Activated naive CD4-positive, alpha-beta T cell treated with Interleukin-2 at 50 U/mL for 16 hours (primary cell): ENCODE results near the gene PITPNM2.

Experiments used
- DNase-seq: peaks from one replicate; pipeline ENCODE4 v3.0.0-alpha.2; 2020

Gene PITPNM2

GRCh38 chr12:123142921-123143735 is 7.8 kb downstream of the PITPNM2 start:
- DNase-seq = no peak

- no peak for DNase-seq
Measured at GRCh38 chr12:123142518-123142840, 8.4 kb downstream of the PITPNM2 start.

DNA sequence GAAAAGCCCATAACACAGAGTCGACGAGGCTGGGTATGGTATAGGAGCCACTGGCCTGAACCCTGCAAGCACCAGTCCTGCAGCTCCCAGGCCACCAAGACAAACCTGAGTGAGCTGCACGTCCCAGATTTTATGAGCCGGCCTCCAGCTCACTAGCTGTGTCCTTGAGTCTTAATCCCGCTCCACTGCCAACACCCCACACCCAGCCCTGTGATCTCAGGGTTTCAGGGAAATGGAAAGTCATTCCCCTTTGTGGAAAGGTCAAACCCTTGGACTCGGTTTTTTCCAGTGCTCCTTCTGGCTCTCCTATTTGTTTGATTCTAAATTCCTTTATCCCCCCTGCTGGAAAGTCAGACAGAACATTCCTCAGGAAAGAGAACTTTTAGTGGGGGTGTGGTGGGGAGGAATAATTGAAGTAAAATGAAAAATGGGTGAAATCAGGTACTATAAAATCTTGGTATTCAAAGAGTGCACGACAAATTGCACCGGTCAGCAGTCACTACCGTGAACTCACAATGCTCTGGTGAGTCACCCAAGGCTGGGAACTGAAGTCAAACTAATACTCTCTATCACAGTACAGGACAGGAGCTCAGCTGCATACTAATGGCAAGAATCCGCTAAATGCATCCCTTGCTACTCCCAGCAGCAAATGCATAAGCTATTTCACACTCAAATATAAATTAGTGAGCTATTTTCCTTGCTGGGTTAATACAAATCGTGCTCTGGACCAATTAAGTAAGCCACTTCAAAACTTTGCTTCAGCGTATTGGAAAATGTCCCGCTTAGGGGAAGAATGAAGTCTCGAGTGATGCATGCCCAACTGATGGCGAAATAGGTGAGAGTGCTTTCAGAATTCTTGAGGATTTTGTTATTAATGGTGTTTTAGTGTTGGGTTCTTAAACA is 9.0 kb downstream of the PITPNM2 start:
- DNase-seq = no peak

GRCh38 chr12:123140676-123141614 is 9.9 kb downstream of the PITPNM2 start:
- no peak for DNase-seq

GRCh38 chr12:123139926-123140675 is 10.8 kb downstream of the PITPNM2 start:
- no peak for DNase-seq

GRCh38 chr12:123135688-123136087 is 15.2 kb downstream of the PITPNM2 start:
- DNase-seq = no peak

DNA sequence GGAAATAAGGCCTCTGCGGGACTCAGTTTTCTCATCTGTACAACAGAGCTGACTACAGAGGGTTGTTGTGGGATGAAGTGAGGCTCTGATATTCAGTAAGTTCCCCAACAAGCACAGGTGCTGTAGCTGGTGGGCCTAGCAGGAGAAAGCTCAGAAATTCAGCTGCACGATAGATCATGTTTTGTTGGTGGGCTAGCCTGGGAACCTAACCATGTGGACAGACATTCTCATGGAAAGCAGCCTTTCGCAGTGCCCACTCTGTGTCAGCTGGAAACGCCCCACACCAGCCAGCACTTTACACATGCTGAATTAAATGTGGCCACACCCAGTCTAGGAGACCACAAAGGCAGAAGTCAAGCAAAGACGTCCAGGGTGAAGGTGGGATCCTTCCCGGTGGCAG is 16.1 kb downstream of the PITPNM2 start:
- no peak for DNase-seq

DNA sequence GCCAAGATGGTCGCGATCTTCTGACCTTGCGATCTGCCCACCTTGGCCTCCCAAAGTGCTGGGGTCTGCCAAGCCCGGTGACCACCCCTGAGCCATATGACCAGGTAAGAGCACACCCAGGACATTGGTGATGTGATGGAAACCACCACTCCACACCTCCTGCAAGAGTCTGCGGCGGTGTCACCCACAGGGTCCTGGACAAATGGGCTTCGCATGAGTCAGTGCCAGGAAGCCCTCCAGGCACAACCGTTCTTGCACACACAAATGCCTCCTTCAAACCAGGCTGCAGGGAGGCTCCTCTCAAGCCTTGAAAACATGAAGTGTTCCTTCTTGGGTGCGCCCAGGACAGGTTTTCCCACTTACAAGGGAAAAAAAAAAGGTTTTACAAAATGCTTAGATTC is 16.6 kb downstream of the PITPNM2 start:
- DNase-seq = no peak

DNA sequence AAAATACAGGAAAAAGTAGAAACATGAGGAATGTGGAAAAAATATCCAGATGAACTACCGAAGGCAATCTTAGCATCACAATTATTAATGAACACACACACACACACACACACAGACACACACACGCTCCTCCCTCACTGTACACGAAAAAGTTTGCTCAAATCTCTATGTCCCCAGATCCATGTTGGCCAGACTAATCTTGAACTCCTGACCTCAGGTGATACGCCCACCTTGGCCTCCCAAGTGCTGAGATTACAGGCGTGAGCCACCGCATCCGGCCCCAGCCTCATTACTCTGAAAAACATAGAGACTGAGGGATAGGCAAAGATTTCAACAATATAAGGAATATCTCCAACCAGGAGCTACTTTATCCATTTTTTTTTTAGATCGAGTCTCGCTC is 17.2 kb downstream of the PITPNM2 start:
- no peak for DNase-seq

DNA sequence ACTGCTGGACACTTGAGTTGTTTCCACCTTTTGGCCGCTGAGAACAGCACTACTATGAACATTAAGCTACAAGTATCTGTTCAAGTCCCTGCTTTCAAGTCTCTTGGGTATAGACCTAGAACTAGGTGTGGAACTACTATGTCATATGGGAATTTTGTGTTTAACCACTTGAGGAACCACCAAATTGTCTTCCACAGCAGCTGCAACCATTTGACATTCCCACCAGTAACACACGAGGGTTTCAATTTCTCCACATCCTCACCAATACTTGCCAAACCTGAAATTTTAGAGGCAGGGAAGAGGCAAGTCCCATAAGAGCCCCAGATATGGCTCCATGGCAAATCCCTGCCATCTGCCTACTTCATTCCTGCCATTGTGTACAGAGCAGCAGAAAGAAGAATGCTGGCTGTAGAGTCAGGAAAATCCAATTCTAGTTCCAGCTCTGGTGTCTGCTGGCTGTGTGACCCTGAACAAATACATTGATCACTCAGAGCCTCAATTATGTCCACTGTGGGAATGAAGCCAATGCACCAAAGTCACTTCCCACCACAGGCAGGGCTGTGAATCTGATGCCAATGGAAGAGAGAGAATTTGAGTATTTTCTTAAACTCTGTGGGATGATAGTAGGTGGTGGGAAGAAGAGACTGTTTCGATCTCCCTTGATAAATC is 17.8 kb downstream of the PITPNM2 start:
- no peak for DNase-seq

DNA sequence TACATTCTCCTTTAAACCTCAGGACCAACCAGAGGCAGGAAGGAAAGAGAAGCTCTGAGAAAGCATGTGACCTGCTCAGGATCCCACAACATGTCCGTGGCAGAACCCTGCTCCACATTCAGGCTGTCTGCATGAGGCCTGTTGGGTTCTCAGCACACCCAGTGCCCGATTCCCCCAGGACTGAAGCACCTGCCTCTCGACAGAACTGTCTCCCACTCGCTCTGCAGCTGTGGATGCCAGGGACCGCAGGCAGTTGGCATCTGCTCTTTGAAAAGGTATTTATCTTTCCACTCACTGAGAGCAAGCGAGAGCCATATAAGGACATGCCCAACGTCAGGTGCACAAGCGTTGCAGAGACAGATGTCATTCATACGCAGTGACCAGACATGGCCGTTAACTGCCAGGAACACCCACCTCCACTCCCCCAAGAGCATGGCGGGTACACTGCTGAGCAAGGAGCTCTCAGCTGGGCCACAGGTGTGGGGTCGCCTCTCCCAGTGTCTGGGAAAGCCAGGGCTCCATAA is 18.9 kb downstream of the PITPNM2 start:
- DNase-seq = peak; percentile 18

GRCh38 chr12:123131291-123131832 is 19.5 kb downstream of the PITPNM2 start:
- DNase-seq = no peak

- no peak for DNase-seq
Measured at GRCh38 chr12:123129621-123130020, 21.3 kb downstream of the PITPNM2 start.

GRCh38 chr12:123127182-123127495 is 23.8 kb downstream of the PITPNM2 start:
- DNase-seq = no peak

- no peak for DNase-seq
Measured at GRCh38 chr12:123126294-123127181, 24.4 kb downstream of the PITPNM2 start.

- no peak for DNase-seq
Measured at GRCh38 chr12:123122626-123123025, 28.3 kb downstream of the PITPNM2 start.

GRCh38 chr12:123121670-123122069 is 29.2 kb downstream of the PITPNM2 start:
- no peak for DNase-seq

GRCh38 chr12:123120452-123121166 is 30.3 kb downstream of the PITPNM2 start:
- no peak for DNase-seq

DNA sequence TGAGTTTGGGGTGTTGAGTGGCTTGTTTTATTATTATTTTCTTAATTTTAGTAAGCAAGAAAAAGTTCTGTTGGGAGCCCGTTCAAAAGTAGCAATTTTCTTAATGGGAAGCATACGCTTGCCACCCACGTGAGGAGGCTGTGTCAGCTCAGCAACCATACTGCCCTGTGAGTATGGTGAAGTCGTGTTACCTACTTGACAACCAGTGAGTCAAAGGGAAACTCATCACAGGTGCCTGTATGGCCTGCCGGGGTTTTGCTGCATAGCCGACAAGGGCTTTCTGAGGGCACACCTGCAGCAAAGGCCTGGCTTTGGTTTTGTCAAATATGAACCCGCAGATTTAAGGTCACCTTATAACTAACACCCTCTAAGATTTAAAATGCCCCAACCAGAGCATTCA is 31.1 kb downstream of the PITPNM2 start:
- DNase-seq = peak; percentile 20

GRCh38 chr12:123118497-123118896 is 32.4 kb downstream of the PITPNM2 start:
- DNase-seq = no peak
